Gastrocnemius medialis (tissue), 4 donors: ENCODE data around the gene ENDOG. TPM values are rescaled to one million over a fixed set of nuclear protein-coding genes. Genes with fewer than 3 reads are reported as not detected.
"Not testable (repeated sequence)": the region's sequence is repeated elsewhere in the genome, so short reads cannot be mapped to it uniquely, and the experiment has no call there.

Source experiments
- ATAC-seq, 2 donors: fragments of 150-250 bp; one replicate each; pipeline ENCODE4 v1.9.1; 2016
- DNase-seq, 2 donors: peaks; one replicate each; pipeline ENCODE4 v3.0.0-alpha.2; 2019
- H3K27ac ChIP-seq, 4 donors: fragments of 200-600 bp; sonication (generic); 1 replicate in 1 of 4; 2 replicates in 3 of 4; pipeline ENCODE4 v1.5.1; 2016 to 2018; ENCODE audit warnings: mild to moderate bottlenecking in 2 of 4, moderate library complexity in 1 of 4
- H3K27me3 ChIP-seq, 3 donors: fragments of 200-600 bp; sonication (generic) in 2 of 3; 1 replicate in 1 of 3; 2 replicates in 2 of 3; pipeline versions ENCODE4 v1.5.1 to v1.6.0; 2016 to 2019; ENCODE audit warnings: mild to moderate bottlenecking in 1 of 3, moderate library complexity in 1 of 3
- H3K36me3 ChIP-seq, 2 donors: fragments of 200-600 bp; sonication (generic) in 1 of 2; one replicate each; pipeline ENCODE4 v1.5.1; 2017 to 2018
- H3K4me1 ChIP-seq, 2 donors: fragments of 200-600 bp; sonication (generic) in 1 of 2; one replicate each; pipeline ENCODE4 v1.5.1; 2016 to 2017; ENCODE audit warnings: mild to moderate bottlenecking in 2 of 2
- H3K4me3 ChIP-seq, 4 donors: fragments of 200-600 bp; sonication (generic) in 3 of 4; 1 replicate in 1 of 4; 2 replicates in 3 of 4; pipeline ENCODE4 v1.5.1; 2016 to 2019; ENCODE audit warnings: mild to moderate bottlenecking in 2 of 4
- H3K9me3 ChIP-seq, 3 donors: fragments of 200-600 bp; sonication (generic) in 2 of 3; 1 replicate in 1 of 3; 2 replicates in 2 of 3; pipeline ENCODE4 v1.5.1; 2016 to 2019
- POLR2A ChIP-seq, 2 donors: fragments of 450-650 bp; IDR thresholded peaks; one replicate each; pipeline ENCODE4 v1.6.1; 2017; ENCODE audit warnings: antibody characterized with exemption in 2 of 2, mild to moderate bottlenecking in 2 of 2, moderate library complexity in 2 of 2
- in situ Hi-C, 4 donors: fragments of 200-750 bp; cut with MboI; loops; one replicate each; pipeline versions ENCODE4 v1.15.0 to v1.8.0; 2017; ENCODE audit warnings: low sequenced_read_pairs in 4 of 4
- intact Hi-C: fragments of 100-400 bp; cut with DNase I; formaldehyde crosslinking; loops from one replicate; pipeline ENCODE4 v1.15.1; 2023; ENCODE audit warnings: low total_unique reads
- total RNA-seq, 4 donors: library from RNA; depleted of rRNA; stranded (reverse); fragments of >200 nt; gene quantifications; one replicate each; pipeline versions ENCODE4 v1.1.0 to v1.2.3, GENCODE V29; 2016
- TF ChIP-seq, protein P1 (sequence below), 5 experiments: fragments of 450-650 bp in 3 of 5; fragments of 200-600 bp in 2 of 5; sonication (generic) in 2 of 5; IDR thresholded peaks in 4 of 5; conservative IDR thresholded peaks in 1 of 5; 1 replicate in 4 of 5; 2 replicates in 1 of 5; pipeline ENCODE4 v1.5.1; 2016 to 2019; ENCODE audit warnings: antibody characterized with exemption in 5 of 5, mild to moderate bottlenecking in 3 of 5, moderate library complexity in 3 of 5

The ENDOG gene
- total RNA-seq, 4 donors from 2014 or later: 58.2 to 212 (median 122) TPM

- intact Hi-C loops: no loop called here
- in situ Hi-C loops: no loop called here
- no peak for DNase-seq
- Histone ChIP-seq H3K4me3 (no peak overlapping the region), H3K4me1 (no peaks in the 10 kb centered on the region), H3K9me3 (no peaks in the 10 kb centered on the region), H3K27ac (no peak overlapping the region), H3K36me3 (peaks cover 0 to 5% of the 10 kb centered on the region in 2 donors), H3K27me3 (no peaks in the 10 kb centered on the region)
- ATAC-seq: no peak
- TF ChIP-seq, protein P1, sequence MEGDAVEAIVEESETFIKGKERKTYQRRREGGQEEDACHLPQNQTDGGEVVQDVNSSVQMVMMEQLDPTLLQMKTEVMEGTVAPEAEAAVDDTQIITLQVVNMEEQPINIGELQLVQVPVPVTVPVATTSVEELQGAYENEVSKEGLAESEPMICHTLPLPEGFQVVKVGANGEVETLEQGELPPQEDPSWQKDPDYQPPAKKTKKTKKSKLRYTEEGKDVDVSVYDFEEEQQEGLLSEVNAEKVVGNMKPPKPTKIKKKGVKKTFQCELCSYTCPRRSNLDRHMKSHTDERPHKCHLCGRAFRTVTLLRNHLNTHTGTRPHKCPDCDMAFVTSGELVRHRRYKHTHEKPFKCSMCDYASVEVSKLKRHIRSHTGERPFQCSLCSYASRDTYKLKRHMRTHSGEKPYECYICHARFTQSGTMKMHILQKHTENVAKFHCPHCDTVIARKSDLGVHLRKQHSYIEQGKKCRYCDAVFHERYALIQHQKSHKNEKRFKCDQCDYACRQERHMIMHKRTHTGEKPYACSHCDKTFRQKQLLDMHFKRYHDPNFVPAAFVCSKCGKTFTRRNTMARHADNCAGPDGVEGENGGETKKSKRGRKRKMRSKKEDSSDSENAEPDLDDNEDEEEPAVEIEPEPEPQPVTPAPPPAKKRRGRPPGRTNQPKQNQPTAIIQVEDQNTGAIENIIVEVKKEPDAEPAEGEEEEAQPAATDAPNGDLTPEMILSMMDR (IDR thresholded peaks at IDR 0.05 in 4 of 5, conservative IDR thresholded peaks at IDR 0.05 in 1 of 5): no peak
- no peak for TF ChIP-seq POLR2A (IDR thresholded peaks at IDR 0.05)
These were observed 28.4 kb downstream of the ENDOG start for GRCh38 chr9:128846680-128847030.

GRCh38 chr9:128847803-128848202, 29.5 kb downstream of the ENDOG start:
- in situ Hi-C loops: no loop called here
- TF ChIP-seq, protein P1 (IDR thresholded peaks at IDR 0.05 in 4 of 5, conservative IDR thresholded peaks at IDR 0.05 in 1 of 5): no peak
- TF ChIP-seq POLR2A (IDR thresholded peaks at IDR 0.05): no peak
- no peak overlapping the region for H3K27ac ChIP-seq
- H3K9me3 ChIP-seq: no peaks in the 10 kb centered on the region
- H3K27me3 ChIP-seq: no peaks in the 10 kb centered on the region
- H3K4me1 ChIP-seq: peaks cover 0 to 6% of the 10 kb centered on the region in 2 donors
- H3K36me3 ChIP-seq: no peaks in the 10 kb centered on the region
- H3K4me3 ChIP-seq: no peak overlapping the region
- ATAC-seq (no peak), DNase-seq (no peak)
- intact Hi-C loops: no loop called here

GRCh38 chr9:128851024-128851423, 32.7 kb downstream of the ENDOG start:
- intact Hi-C loops, H3K9me3 ChIP-seq, H3K4me3 ChIP-seq, H3K27me3 ChIP-seq, ATAC-seq, H3K27ac ChIP-seq, in situ Hi-C loops, H3K36me3 ChIP-seq, DNase-seq: not testable (repeated sequence)
- peaks cover 0 to 16% of the 10 kb centered on the region in 2 donors for H3K4me1 ChIP-seq

- in situ Hi-C loops, H3K27me3 ChIP-seq, H3K4me3 ChIP-seq, H3K9me3 ChIP-seq, H3K27ac ChIP-seq, H3K36me3 ChIP-seq: not testable (repeated sequence)
- DNase-seq (peak in 1 of 2 donors; percentile 39), ATAC-seq (peak in 1 of 2 donors; percentile 65)
- intact Hi-C loops: loop anchor here (1.0 kb wide), 1 partner anchor 76 kb away; no protein-coding TSS in a partner anchor
- H3K4me1 ChIP-seq: peaks cover 0 to 16% of the 10 kb centered on the region in 2 donors
- TF ChIP-seq, protein P1 (IDR thresholded peaks at IDR 0.05 in 4 of 5, conservative IDR thresholded peaks at IDR 0.05 in 1 of 5): peak; percentile 65 to 76 (median 74)
These were observed 33.7 kb downstream of the ENDOG start for GRCh38 chr9:128851779-128852600.

GRCh38 chr9:128852646-128853045, 34.3 kb downstream of the ENDOG start:
- H3K4me3 ChIP-seq, in situ Hi-C loops, H3K36me3 ChIP-seq, ATAC-seq, DNase-seq, H3K9me3 ChIP-seq, H3K27ac ChIP-seq, H3K27me3 ChIP-seq: not testable (repeated sequence)
- H3K4me1 ChIP-seq: peaks cover 0 to 16% of the 10 kb centered on the region in 2 donors
- intact Hi-C loops: loop anchor here (1.0 kb wide), 1 partner anchor 76 kb away; no protein-coding TSS in a partner anchor

DNA sequence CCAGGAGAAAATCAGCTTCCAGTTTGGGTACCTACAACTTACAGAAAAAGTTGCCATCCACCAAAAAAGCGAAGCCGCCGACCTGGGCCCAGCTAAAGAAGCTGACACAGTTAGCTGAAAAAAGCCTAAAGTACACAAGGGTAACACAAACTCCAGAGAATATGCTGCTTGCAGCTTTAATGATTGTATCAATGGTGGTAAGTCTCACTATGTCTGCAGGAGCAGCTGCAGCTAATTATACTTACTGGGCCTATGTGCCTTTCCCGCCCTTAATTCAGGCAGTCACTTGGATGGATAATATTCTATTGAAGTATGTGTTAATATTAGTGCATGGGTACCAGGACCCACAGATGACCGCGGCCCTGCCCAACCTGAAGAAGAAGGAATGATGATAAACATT, 36.2 kb downstream of the ENDOG start:
- not testable (repeated sequence) for ATAC-seq

DNA sequence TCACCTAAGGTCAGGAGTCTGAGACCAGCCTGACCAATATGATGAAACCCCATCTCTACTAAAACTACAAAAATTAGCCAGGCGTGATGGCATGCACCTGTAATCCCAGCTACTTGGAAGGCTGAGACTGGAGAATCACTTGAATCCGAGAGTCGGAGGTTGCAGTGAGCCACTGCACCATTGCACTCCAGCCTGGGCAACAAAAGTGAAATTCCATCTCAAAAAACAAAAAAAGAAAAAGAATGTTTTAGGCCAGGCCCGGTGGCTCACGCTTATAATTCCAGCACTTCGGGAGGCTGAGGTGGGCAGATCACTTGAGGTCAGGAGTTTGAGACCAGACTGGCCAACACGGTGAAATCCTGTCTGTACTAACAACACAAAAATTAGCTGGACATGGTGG, 40.2 kb downstream of the ENDOG start:
- H3K4me3 ChIP-seq, H3K9me3 ChIP-seq, ATAC-seq, DNase-seq, intact Hi-C loops, H3K36me3 ChIP-seq, H3K27ac ChIP-seq, H3K27me3 ChIP-seq: not testable (repeated sequence)
- in situ Hi-C loops: loop anchor here in 1 of 4 donors (5.0 kb wide), 1 partner anchor 69 kb away; no protein-coding TSS in a partner anchor
- peaks cover 34 to 37% of the 10 kb centered on the region in 2 donors for H3K4me1 ChIP-seq

More for the DNA sequence above, 36.2 kb downstream of the ENDOG start:
- intact Hi-C loops, DNase-seq, H3K27me3 ChIP-seq, H3K4me3 ChIP-seq, in situ Hi-C loops, H3K27ac ChIP-seq, H3K36me3 ChIP-seq, H3K9me3 ChIP-seq: not testable (repeated sequence)
- peaks cover 0 to 16% of the 10 kb centered on the region in 2 donors for H3K4me1 ChIP-seq
